IMR-90 (cell line): ENCODE results near the gene ZRSR2. TPM values are rescaled to one million over a fixed set of nuclear protein-coding genes. Genes with fewer than 3 reads are reported as not detected.
A peak's percentile ranks its signal among the peaks of the same experiment; 100 is the strongest.

Experiments used
- ATAC-seq: fragments of 200-7000 bp; cut with Tn5 transposase; 2 replicates; pipeline ENCODE4 v1.9.1; 2020; ENCODE audit warnings: low read depth, mild to moderate bottlenecking, moderate library complexity
- BruUV-seq: library from RNA; stranded (reverse); fragments of 400-500 nt; replicated peaks from 2 replicates; lab custom pipeline; 2021; lab: Mats Ljungman, UMichigan
- CTCF ChIA-PET: fragments of 300-600 bp; formaldehyde crosslinking; extraction: SDS; loops from one replicate; lab custom pipeline; 2021; ENCODE audit warnings: antibody characterized with exemption; lab: Yijun Ruan, JAX
- POLR2A ChIA-PET: fragments of 300-600 bp; sonication (Branson Sonifier 250); formaldehyde crosslinking; loops from one replicate; lab custom pipeline; 2022; ENCODE audit warnings: antibody characterized with exemption; ENCODE audit not compliant: unreplicated experiment; lab: Charles Lee
- DNase-seq: peaks from one replicate; pipeline ENCODE4 v3.0.0; 2013
- H2AFZ ChIP-seq: replicated peaks from 2 replicates; pipeline ENCODE3; 2013; ENCODE audit warnings: low read length, mild to moderate bottlenecking; ENCODE audit not compliant: poor library complexity
- H2AK5ac ChIP-seq: 2 replicates; pipeline ENCODE4 v1.6.1; 2013; ENCODE audit warnings: low read depth, low read length, inconsistent platforms
- H2AK9ac ChIP-seq: replicated peaks from 2 replicates; pipeline ENCODE3; 2013; ENCODE audit warnings: mild to moderate bottlenecking, low read depth, low read length, moderate library complexity; ENCODE audit not compliant: poor library complexity
- H2BK120ac ChIP-seq: 2 replicates; pipeline ENCODE4 v1.6.1; 2013; ENCODE audit warnings: low read depth, low read length, inconsistent platforms
- H2BK15ac ChIP-seq: 3 replicates; pipeline ENCODE4 v1.6.1; 2013; ENCODE audit warnings: low read depth, low read length, inconsistent platforms
- H2BK20ac ChIP-seq: 2 replicates; pipeline ENCODE4 v1.6.1; 2013; ENCODE audit warnings: low read depth, mild to moderate bottlenecking, inconsistent platforms, low read length, moderate library complexity
- H2BK5ac ChIP-seq: 2 replicates; pipeline ENCODE4 v1.6.1; 2013; ENCODE audit warnings: mild to moderate bottlenecking, low read depth, low read length, inconsistent platforms; ENCODE audit not compliant: poor library complexity, severe bottlenecking
- H3K14ac ChIP-seq: replicated peaks from 2 replicates; pipeline ENCODE4 v1.6.1; 2013; ENCODE audit warnings: low read depth, low read length, inconsistent platforms
- H3K18ac ChIP-seq: 2 replicates; pipeline ENCODE4 v1.6.1; 2013; ENCODE audit warnings: low read depth, low read length, control low read depth
- H3K23ac ChIP-seq: 2 replicates; pipeline ENCODE4 v1.6.1; 2013; ENCODE audit warnings: low read depth, low read length, inconsistent platforms
- H3K27ac ChIP-seq: 2 replicates; pipeline ENCODE4 v1.5.1; 2013; ENCODE audit warnings: mild to moderate bottlenecking, control low read depth, low read length; ENCODE audit not compliant: insufficient read depth
- H3K27me3 ChIP-seq: 2 replicates; pipeline ENCODE4 v1.6.1; 2013; ENCODE audit warnings: low read length; ENCODE audit not compliant: control insufficient read depth, insufficient read depth
- H3K36me3 ChIP-seq: 2 replicates; pipeline ENCODE4 v1.6.1; 2013; ENCODE audit warnings: low read length, mixed read lengths; ENCODE audit not compliant: control insufficient read depth, insufficient read depth
- H3K4ac ChIP-seq: 2 replicates; pipeline ENCODE4 v1.6.1; 2013; ENCODE audit warnings: low read depth, low read length, inconsistent platforms
- H3K4me1 ChIP-seq: 2 replicates; pipeline ENCODE4 v1.6.1; 2013; ENCODE audit warnings: low read length, mixed read lengths; ENCODE audit not compliant: control insufficient read depth, insufficient read depth
- H3K4me2 ChIP-seq: 2 replicates; pipeline ENCODE4 v1.6.1; 2013; ENCODE audit warnings: low read depth, mild to moderate bottlenecking, control low read depth, low read length, moderate library complexity
- H3K4me3 ChIP-seq: 2 replicates; pipeline ENCODE4 v1.5.1; 2013; ENCODE audit warnings: low read depth, mild to moderate bottlenecking, control low read depth, low read length, moderate library complexity; ENCODE audit not compliant: insufficient read depth
- H3K56ac ChIP-seq: 2 replicates; pipeline ENCODE4 v1.6.1; 2013; ENCODE audit warnings: low read length, inconsistent platforms; ENCODE audit not compliant: insufficient read depth; ENCODE audit errors: extremely low read depth
- H3K79me1 ChIP-seq, 2 experiments: 2 replicates each; pipeline ENCODE4 v1.6.1; 2013; ENCODE audit warnings: low read length in 2 of 2, inconsistent platforms in 1 of 2, low read depth in 1 of 2
- H3K9ac ChIP-seq: 2 replicates; pipeline ENCODE4 v1.6.1; 2013; ENCODE audit warnings: low read depth, low read length, control low read depth
- H3K9me1 ChIP-seq: 2 replicates; pipeline ENCODE4 v1.6.1; 2013; ENCODE audit warnings: low read length, inconsistent platforms; ENCODE audit not compliant: insufficient read depth
- H3K9me3 ChIP-seq: 2 replicates; pipeline ENCODE4 v1.6.1; 2013; ENCODE audit warnings: low read length; ENCODE audit not compliant: control insufficient read depth, insufficient read depth
- H4K20me1 ChIP-seq: 2 replicates; pipeline ENCODE4 v1.6.1; 2013; ENCODE audit warnings: low read length, inconsistent platforms; ENCODE audit not compliant: insufficient read depth
- H4K5ac ChIP-seq: 2 replicates; pipeline ENCODE4 v1.6.1; 2013; ENCODE audit warnings: mild to moderate bottlenecking, low read depth, low read length, control low read depth
- H4K8ac ChIP-seq, 2 experiments: 2 replicates each; pipeline ENCODE4 v1.6.1; 2013; ENCODE audit warnings: low read depth in 2 of 2, low read length in 2 of 2, control low read depth in 1 of 2, inconsistent platforms in 1 of 2
- H4K91ac ChIP-seq: 2 replicates; pipeline ENCODE4 v1.6.1; 2013; ENCODE audit warnings: low read depth, low read length, inconsistent platforms; ENCODE audit not compliant: insufficient read depth
- CEBPB ChIP-seq: IDR thresholded peaks from 2 replicates; pipeline ENCODE4 v1.6.1; 2012; ENCODE audit warnings: low read depth, low read length, improper control_type of control experiment
- MAFK ChIP-seq: IDR thresholded peaks from 2 replicates; pipeline ENCODE4 v1.6.1; 2012; ENCODE audit warnings: low read depth, low read length, improper control_type of control experiment
- MXI1 ChIP-seq: IDR thresholded peaks from 2 replicates; pipeline ENCODE4 v1.6.1; 2012; ENCODE audit warnings: low read depth, mild to moderate bottlenecking, low read length, moderate library complexity, borderline replicate concordance
- RAD21 ChIP-seq: IDR thresholded peaks from 2 replicates; pipeline ENCODE4 v1.6.1; 2012; ENCODE audit warnings: low read length, improper control_type of control experiment
- RCOR1 ChIP-seq: IDR thresholded peaks from 2 replicates; pipeline ENCODE4 v1.6.1; 2012; ENCODE audit warnings: mild to moderate bottlenecking, low read length, improper control_type of control experiment; ENCODE audit not compliant: insufficient replicate concordance
- RFX5 ChIP-seq: IDR thresholded peaks from 2 replicates; pipeline ENCODE4 v1.8.0; 2012; ENCODE audit warnings: low read depth, mild to moderate bottlenecking, low read length, moderate library complexity
- SMC3 ChIP-seq: fragments of 150-350 bp; IDR thresholded peaks from 2 replicates; pipeline ENCODE4 v1.6.1; 2016; ENCODE audit warnings: low read depth, mild to moderate bottlenecking, antibody characterized with exemption, low read length, moderate library complexity
- WGBS, 2 experiments: methylation state at CpG; one replicate each; pipeline versions ENCODE4 v1.1.5 to v1.1.7; 2013; ENCODE audit warnings: missing lambda C conversion rate in 2 of 2; ENCODE audit not compliant: insufficient read length in 1 of 2; ENCODE audit errors: extremely low coverage in 2 of 2; 5-methylcytosine and 5-hydroxymethylcytosine counted together
- dilution Hi-C: fragments of 300-500 bp; cut with HindIII; formaldehyde crosslinking; loops from one replicate; pipeline ENCODE4 v1.14.3; 2018; ENCODE audit warnings: low sequenced_read_pairs; ENCODE audit not compliant: unreplicated experiment
- in situ Hi-C: fragments of 300-500 bp; cut with MboI; formaldehyde crosslinking; loops from 3 replicates; pipeline ENCODE4 v1.14.3; 2019; ENCODE audit warnings: low sequenced_read_pairs, inconsistent platforms, mixed read lengths
- intact Hi-C: fragments of 100-400 bp; cut with micrococcal nuclease; formaldehyde crosslinking; loops from 2 replicates; pipeline ENCODE4 v1.10.0; 2022
- polyA plus RNA-seq, 3 experiments: library from polyadenylated mRNA; depleted of rRNA; stranded (reverse); fragments of >200 nt; gene quantifications; 2 replicates each; pipeline ENCODE4 v1.2.3, GENCODE V29; 2012; ENCODE audit warnings: low replicate concordance in 1 of 3
- total RNA-seq: library from RNA; depleted of rRNA; stranded (reverse); fragments of >200 nt; gene quantifications from 2 replicates; pipeline ENCODE4 v1.2.3, GENCODE V29; 2012
- TF ChIP-seq, protein P1 (sequence below): fragments of 150-350 bp; IDR thresholded peaks from 2 replicates; pipeline ENCODE4 v1.6.1; 2016; ENCODE audit warnings: low read depth, mild to moderate bottlenecking, low read length, moderate library complexity, borderline replicate concordance
- TF ChIP-seq, protein P2 (sequence below): conservative IDR thresholded peaks from 2 replicates; pipeline ENCODE4 v1.5.1; 2012; ENCODE audit warnings: mild to moderate bottlenecking, low read depth, low read length, improper control_type of control experiment

The ZRSR2 gene
- total and polyA plus RNA-seq, 2 of the 4 experiments (the other 2 are of a cell fraction), result 4.7 to 11.3 TPM

DNA sequence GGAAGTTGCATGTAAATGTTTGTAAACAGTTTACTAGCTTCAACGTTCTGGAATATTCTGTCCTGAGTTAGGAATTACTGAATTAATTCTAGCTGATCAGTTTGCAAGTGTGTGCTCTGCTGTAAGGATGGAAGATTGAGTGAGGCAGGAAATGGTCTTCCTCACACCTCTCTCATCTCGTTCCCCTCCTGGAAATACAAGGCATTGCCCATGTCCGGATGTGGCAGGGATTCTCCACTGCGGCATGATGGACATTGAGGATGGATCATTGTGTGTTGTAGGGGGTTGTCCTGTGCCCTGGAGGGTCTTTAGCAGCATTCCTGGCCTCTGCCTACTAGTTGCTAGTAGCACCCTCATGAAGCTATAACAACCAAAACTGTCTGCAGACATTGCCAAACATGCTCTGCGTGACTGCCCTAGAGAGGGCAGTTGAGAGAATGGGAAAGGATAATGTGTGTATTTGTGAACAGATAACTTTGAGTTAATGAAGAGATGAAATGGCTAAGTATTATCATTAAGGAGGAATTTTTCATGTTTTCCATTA, 39.6 kb upstream of the ZRSR2 start:
- no peak overlapping the region for H3K56ac ChIP-seq
- no peak overlapping the region for H4K91ac ChIP-seq
- no peak overlapping the region for H4K5ac ChIP-seq
- H3K9me3 ChIP-seq, result no peaks in the 10 kb centered on the region
- no peaks in the 10 kb centered on the region for H3K36me3 ChIP-seq
- no peak overlapping the region for H3K9ac ChIP-seq
- WGBS, 2 experiments, result no CpG with 5 or more reads among the region's 5 CpGs
- H2BK5ac ChIP-seq, result no peak overlapping the region
- H3K27ac ChIP-seq, result no peak overlapping the region
- no peak overlapping the region for H2AFZ ChIP-seq
- H2AK5ac ChIP-seq, result no peak overlapping the region
- H3K9me1 ChIP-seq, result peaks cover 10% of the 10 kb centered on the region; the same call in 1 of the 2 replicates
- no peak overlapping the region for H3K14ac ChIP-seq
- intact Hi-C loops, result no loop called here
- peaks cover 0 to 4% of the 10 kb centered on the region in 2 experiments; a peak in 1 of 4 replicates for H3K79me1 ChIP-seq
- no peak overlapping the region for H2BK120ac ChIP-seq
- H4K20me1 ChIP-seq, result peaks cover 19% of the 10 kb centered on the region
- in situ Hi-C loops, result no loop called here
- H3K4me3 ChIP-seq, result no peak overlapping the region
- TF ChIP-seq, protein P1, sequence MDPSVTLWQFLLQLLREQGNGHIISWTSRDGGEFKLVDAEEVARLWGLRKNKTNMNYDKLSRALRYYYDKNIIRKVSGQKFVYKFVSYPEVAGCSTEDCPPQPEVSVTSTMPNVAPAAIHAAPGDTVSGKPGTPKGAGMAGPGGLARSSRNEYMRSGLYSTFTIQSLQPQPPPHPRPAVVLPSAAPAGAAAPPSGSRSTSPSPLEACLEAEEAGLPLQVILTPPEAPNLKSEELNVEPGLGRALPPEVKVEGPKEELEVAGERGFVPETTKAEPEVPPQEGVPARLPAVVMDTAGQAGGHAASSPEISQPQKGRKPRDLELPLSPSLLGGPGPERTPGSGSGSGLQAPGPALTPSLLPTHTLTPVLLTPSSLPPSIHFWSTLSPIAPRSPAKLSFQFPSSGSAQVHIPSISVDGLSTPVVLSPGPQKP, result no peak
- TF ChIP-seq RCOR1, result no peak
- no peak for TF ChIP-seq MAFK
- TF ChIP-seq, protein P2, sequence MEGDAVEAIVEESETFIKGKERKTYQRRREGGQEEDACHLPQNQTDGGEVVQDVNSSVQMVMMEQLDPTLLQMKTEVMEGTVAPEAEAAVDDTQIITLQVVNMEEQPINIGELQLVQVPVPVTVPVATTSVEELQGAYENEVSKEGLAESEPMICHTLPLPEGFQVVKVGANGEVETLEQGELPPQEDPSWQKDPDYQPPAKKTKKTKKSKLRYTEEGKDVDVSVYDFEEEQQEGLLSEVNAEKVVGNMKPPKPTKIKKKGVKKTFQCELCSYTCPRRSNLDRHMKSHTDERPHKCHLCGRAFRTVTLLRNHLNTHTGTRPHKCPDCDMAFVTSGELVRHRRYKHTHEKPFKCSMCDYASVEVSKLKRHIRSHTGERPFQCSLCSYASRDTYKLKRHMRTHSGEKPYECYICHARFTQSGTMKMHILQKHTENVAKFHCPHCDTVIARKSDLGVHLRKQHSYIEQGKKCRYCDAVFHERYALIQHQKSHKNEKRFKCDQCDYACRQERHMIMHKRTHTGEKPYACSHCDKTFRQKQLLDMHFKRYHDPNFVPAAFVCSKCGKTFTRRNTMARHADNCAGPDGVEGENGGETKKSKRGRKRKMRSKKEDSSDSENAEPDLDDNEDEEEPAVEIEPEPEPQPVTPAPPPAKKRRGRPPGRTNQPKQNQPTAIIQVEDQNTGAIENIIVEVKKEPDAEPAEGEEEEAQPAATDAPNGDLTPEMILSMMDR, result no peak
- TF ChIP-seq CEBPB, result no peak
- TF ChIP-seq SMC3, result no peak
- no peak for TF ChIP-seq MXI1
- TF ChIP-seq RFX5, result no peak
- no peak for TF ChIP-seq RAD21
- ATAC-seq, result peak; percentile 53
- CTCF ChIA-PET, result no interaction called here
- H3K18ac ChIP-seq, result peak overlapping the region; percentile 33; the same call in 1 of the 2 replicates
- H2BK20ac ChIP-seq, result no peak overlapping the region
- H3K23ac ChIP-seq, result no peak overlapping the region
- H3K4me2 ChIP-seq, result no peak overlapping the region
- no peak overlapping the region for H2BK15ac ChIP-seq
- dilution Hi-C loops, result no loop called here
- H3K4me1 ChIP-seq, result peaks cover 13% of the 10 kb centered on the region
- BruUV-seq, result no TSS peak
- POLR2A ChIA-PET, result interaction anchor here (0.7 kb wide), 1 partner anchor 196 kb away, joined by 9 read pairs; no protein-coding TSS in a partner anchor
- DNase-seq, result no peak
- H3K4ac ChIP-seq, result no peak overlapping the region
- H2AK9ac ChIP-seq, result no peak overlapping the region
- H4K8ac ChIP-seq, result no peak overlapping the region
- no peaks in the 10 kb centered on the region for H3K27me3 ChIP-seq
